H1 (cell line): ENCODE results near the gene PBX1. TPM values are rescaled to one million over a fixed set of nuclear protein-coding genes. Genes with fewer than 3 reads are reported as not detected.

Experiments
- YY1 ChIP-seq: IDR thresholded peaks from 2 replicates; pipeline ENCODE4 v1.6.1; 2011; ENCODE audit warnings: low read depth, mild to moderate bottlenecking, low read length
- polyA plus RNA-seq, 7 experiments: library from polyadenylated mRNA; depleted of rRNA in 3 of 7; stranded (reverse) in 5 of 7; unstranded in 2 of 7; fragments of >200 nt in 5 of 7; fragments of 200-250 nt in 2 of 7; gene quantifications; 1 replicate in 5 of 7; 2 replicates in 1 of 7; 4 replicates in 1 of 7; pipeline versions ENCODE4 v1.2.1 to v1.2.3, GENCODE V29; 2011 to 2013; ENCODE audit warnings: missing spikeins in 2 of 7, mixed read lengths in 2 of 7
- total RNA-seq: library from RNA; stranded (reverse); fragmentation: NEBNext Ultra II Directional; extraction: Animal tissue kit (Norgen Biotek cat#: 25700); gene quantifications from 2 replicates; pipeline ENCODE4 v1.2.1, GENCODE V29; 2021

PBX1 gene
- total and polyA plus RNA-seq, 2 of the 8 experiments (the other 6 are each of a cell fraction or from before 2014, with no cell fraction given): 87.4 to 124 TPM

DNA sequence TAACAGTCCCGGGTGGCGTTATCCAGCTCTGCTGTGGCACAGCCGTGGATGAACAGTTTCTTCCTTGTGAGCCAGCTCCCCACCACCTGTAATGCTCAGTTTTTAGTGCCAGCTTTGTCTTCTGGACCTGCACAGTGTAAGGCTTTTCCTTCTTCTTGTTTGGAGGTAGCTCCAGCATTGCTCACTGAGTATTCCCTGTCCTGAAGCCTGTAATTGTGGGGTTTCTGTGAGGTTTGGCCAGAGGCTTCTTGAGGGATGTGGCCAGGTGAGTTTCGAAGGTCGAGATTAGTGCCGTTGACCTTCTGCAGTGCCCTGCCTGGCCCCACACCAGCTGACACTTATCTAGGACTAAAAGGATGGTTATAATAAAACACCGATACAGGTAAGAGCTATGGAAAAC, 75.0 kb downstream of the PBX1 start (continued):
- no peak for TF ChIP-seq YY1
